Brain microvascular endothelial cell (primary cell): Measurements from ENCODE around the gene JAG2.

Experiments
- DNase-seq: peaks from one replicate; pipeline ENCODE4 v3.0.0-alpha.2; 2020
- H3K27ac ChIP-seq: fragments of 250-450 bp; sonication (Bioruptor Pico); 2 replicates; pipeline ENCODE4 v1.5.1; 2020; ENCODE audit warnings: mild to moderate bottlenecking, moderate library complexity
- H3K27me3 ChIP-seq: fragments of 250-450 bp; sonication (Bioruptor Pico); replicated peaks from 2 replicates; pipeline ENCODE4 v1.5.1; 2020; ENCODE audit warnings: mild to moderate bottlenecking
- H3K36me3 ChIP-seq: fragments of 250-450 bp; sonication (Bioruptor Pico); replicated peaks from 2 replicates; pipeline ENCODE4 v1.5.1; 2020; ENCODE audit warnings: mild to moderate bottlenecking
- H3K4me3 ChIP-seq: 2 replicates; pipeline ENCODE4 v1.5.1; 2011; ENCODE audit warnings: low read depth, mild to moderate bottlenecking, control low read depth, low read length, moderate library complexity
- in situ Hi-C: cut with HindIII; loops from 2 replicates; pipeline ENCODE4 v1.10.0; 2017; ENCODE audit warnings: low sequenced_read_pairs, low pct_ligation_motif_present
- TF ChIP-seq, protein P1 (sequence below): IDR thresholded peaks from 2 replicates; pipeline ENCODE4 v1.5.1; 2011; ENCODE audit warnings: low read depth, mild to moderate bottlenecking, moderate library complexity, low read length, control low read depth, inconsistent platforms; ENCODE audit errors: missing control alignments

The JAG2 gene

GRCh38 chr14:105165134-105165704 lies 3.4 kb downstream of the JAG2 start:
- no peak for DNase-seq
- in situ Hi-C loops, result no loop called here
- TF ChIP-seq, protein P1, sequence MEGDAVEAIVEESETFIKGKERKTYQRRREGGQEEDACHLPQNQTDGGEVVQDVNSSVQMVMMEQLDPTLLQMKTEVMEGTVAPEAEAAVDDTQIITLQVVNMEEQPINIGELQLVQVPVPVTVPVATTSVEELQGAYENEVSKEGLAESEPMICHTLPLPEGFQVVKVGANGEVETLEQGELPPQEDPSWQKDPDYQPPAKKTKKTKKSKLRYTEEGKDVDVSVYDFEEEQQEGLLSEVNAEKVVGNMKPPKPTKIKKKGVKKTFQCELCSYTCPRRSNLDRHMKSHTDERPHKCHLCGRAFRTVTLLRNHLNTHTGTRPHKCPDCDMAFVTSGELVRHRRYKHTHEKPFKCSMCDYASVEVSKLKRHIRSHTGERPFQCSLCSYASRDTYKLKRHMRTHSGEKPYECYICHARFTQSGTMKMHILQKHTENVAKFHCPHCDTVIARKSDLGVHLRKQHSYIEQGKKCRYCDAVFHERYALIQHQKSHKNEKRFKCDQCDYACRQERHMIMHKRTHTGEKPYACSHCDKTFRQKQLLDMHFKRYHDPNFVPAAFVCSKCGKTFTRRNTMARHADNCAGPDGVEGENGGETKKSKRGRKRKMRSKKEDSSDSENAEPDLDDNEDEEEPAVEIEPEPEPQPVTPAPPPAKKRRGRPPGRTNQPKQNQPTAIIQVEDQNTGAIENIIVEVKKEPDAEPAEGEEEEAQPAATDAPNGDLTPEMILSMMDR, result no peak
- no peaks in the 10 kb centered on the region for H3K36me3 ChIP-seq
- peaks cover 17% of the 10 kb centered on the region for H3K27me3 ChIP-seq
- H3K27ac ChIP-seq, result no peak overlapping the region
- H3K4me3 ChIP-seq, result no peak overlapping the region

DNA sequence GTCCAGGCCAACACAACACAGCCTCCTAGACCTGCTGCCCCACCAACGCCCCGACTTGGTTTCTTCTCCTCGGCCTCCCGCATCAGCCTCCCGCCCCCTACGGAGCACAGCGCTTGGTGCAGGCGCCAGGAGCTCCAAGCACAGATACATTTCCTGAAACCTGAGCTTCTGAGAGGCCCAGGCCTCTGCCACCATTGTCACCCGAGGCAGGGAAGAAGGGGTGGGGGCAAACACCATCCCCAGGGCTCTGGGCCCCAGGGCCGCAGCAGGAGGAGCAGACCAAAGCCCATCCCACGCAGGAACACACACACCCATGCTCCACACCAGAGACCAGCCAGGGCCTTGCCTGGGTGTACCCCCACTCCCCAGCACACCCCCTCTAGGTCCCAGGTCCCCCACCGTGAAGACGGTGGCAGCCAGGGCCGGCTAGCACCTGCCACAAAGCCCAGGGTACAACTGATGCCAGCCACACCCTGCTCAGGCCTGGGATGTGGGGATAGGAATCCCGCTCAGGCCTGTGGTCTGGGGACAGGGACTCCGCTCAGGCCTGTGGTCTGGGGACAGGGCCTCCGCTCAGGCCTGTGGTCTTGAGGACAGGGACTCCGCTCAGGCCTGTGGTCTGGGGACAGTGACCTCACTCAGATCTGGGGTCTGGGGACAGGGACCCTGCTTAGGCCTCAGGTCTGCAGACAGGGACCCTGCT lies 5.4 kb downstream of the JAG2 start:
- H3K36me3 ChIP-seq, result no peaks in the 10 kb centered on the region
- TF ChIP-seq, protein P1, result no peak
- in situ Hi-C loops, result no loop called here
- H3K27ac ChIP-seq, result no peak overlapping the region
- peaks cover 7% of the 10 kb centered on the region for H3K27me3 ChIP-seq
- DNase-seq, result no peak
- H3K4me3 ChIP-seq, result no peak overlapping the region

DNA sequence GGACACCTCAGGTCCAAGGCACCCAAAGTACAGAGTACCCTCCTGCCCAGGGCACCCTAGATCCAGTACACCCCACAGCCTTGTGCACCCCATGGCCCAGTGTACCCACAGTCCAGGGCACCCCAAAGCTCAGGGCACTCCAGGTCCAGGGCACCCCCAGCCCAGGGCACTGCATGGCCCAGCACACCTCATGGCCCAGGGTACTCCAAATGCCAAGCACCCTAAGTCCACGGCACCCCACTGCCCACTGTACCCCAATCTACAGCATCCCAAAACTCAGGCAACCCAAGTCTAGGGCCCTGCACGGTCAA lies 6.0 kb downstream of the JAG2 start:
- in situ Hi-C loops, result no loop called here
- H3K27ac ChIP-seq, result no peak overlapping the region
- H3K27me3 ChIP-seq, result peaks cover 4% of the 10 kb centered on the region
- H3K4me3 ChIP-seq, result no peak overlapping the region
- TF ChIP-seq, protein P1, result no peak
- H3K36me3 ChIP-seq, result no peaks in the 10 kb centered on the region
- DNase-seq, result no peak

DNA sequence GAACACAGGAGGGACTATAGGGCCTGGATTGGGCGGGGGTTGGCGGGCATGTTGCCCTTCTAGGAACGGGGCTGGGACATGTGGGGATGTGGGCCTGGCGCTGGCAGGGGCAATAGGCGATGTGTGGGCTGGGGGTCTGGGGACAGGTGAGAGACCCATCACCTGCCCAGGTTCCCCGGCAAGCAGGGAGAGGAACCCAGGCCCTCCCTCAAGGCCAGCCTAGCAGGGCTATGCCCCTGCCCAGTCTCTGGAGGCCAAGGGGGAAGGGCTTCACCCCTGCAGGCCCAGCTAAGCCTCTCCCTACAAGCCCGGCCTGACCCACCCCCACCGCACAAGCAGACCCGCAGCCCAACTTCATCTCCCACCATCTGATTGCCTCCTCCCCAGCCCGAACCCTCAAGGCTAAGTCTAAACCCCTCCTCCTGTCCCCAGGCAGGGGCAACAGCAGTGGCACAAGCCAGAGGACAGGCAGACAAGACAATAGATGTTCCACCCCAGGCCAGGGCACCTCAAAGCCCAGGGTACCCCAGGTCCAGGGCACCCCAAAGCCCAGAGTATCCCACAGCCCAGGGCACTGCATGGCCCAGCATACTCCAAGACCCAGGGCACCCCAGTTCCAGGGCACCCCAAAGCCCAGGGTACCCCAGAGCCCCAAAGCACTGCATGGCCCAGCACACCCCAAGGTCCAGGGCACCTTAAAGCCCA lies 6.5 kb downstream of the JAG2 start:
- DNase-seq, result no peak
- TF ChIP-seq, protein P1, result no peak
- Histone ChIP-seq H3K4me3 (no peak overlapping the region), H3K36me3 (no peaks in the 10 kb centered on the region), H3K27me3 (peaks cover 1% of the 10 kb centered on the region), H3K27ac (no peak overlapping the region)
- in situ Hi-C loops, result no loop called here

DNA sequence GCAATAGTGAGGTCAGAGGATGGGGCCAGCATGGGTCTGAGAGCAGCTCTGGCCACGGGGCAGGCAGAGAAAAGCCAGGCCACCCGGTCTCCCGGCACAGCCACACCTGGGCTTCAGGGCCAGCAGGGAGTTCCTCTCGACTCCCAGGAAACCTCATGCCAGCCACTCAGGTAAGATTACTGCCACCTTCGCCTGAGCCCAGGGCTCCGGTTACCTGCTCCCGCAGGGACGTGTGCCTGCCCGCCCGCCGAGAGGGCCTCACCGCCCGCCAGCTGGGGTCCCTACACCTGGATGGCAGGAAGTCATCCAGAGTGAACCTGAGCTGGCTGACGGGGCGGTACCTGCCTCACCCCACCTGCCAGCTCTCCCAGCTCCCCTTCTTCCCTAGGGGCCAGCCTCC lies 7.3 kb downstream of the JAG2 start:
- Histone ChIP-seq H3K4me3 (no peak overlapping the region), H3K27me3 (peaks cover 2% of the 10 kb centered on the region), H3K27ac (no peak overlapping the region), H3K36me3 (no peaks in the 10 kb centered on the region)
- TF ChIP-seq, protein P1, result no peak
- no peak for DNase-seq
- in situ Hi-C loops, result no loop called here
